NOMO-1 (cell line): ENCODE measurements around the gene ACSS1.

Source experiments
- DNase-seq, 2 experiments: peaks; one replicate each; lab custom pipeline; 2025; ENCODE audit not compliant: unreplicated experiment in 2 of 2; lab: John Stamatoyannopoulos, UW

ACSS1 gene

DNA sequence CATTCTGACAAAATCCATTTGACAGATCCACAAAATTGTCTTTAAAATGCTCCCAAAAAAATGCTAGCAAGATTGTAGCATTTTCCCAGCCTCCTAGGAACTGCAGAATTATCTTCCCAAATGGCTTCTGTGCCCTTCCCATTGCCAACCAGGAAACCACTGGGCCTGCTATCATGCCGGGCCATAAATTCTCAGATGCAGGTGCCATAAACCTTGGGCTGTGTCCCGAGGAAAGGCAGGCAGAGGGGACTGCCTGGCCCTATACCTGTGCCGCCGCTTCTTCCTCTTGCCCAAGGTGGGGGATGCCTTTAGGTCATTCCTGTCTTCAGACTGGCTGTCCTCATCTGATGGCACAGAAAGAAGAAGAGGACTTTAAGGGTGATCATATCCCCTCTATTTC, 21.2 kb upstream of the ACSS1 start:
- DNase-seq: no peak

DNA sequence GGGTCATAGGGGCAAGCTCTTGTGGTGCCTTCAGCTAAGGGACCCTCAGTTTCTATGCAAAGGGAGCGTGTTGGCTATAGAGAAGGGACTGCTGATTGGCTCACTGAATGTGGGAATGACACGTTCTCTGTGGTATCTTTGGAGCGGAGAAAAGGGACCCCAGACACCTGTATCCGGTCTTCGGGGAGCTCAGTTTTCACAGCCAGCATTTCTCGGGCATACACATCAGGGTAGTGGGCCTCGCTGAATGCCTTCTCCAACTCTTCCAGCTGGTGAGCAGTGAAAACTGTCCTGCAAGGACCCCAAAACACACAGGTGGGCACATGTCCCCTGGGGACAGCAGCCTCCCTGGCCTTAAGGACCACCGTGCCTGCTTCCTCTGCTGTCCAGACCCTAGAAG, 20.7 kb upstream of the ACSS1 start:
- DNase-seq: no peak

DNA sequence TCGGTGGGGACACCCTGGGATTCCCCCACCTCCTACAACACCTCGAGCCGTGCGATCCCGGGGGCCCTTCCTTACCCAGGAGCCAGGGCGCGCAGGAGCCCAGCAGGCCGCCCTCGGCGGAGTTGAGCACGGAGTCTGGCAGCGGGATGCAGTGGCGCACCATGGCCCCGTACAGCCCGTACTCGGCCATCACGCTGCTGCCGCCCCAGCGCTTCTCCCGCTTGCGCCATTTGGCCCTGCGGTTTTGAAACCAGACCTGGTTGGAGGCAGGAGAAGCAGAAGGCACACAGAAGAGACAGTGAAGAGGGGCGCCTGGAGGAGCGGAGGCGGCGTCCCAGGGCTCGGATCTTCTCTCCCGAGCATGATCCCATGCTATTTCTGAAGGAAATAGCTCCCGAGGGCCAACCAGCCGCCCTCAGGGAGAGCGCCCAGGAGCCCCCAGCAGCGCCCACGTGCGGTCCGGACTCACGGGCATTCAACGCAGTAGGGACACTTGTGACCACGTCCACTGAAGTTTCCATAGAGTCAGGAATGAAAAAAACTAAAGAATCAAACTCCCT, 19.8 kb upstream of the ACSS1 start:
- DNase-seq: peak; percentile 62 to 66

DNA sequence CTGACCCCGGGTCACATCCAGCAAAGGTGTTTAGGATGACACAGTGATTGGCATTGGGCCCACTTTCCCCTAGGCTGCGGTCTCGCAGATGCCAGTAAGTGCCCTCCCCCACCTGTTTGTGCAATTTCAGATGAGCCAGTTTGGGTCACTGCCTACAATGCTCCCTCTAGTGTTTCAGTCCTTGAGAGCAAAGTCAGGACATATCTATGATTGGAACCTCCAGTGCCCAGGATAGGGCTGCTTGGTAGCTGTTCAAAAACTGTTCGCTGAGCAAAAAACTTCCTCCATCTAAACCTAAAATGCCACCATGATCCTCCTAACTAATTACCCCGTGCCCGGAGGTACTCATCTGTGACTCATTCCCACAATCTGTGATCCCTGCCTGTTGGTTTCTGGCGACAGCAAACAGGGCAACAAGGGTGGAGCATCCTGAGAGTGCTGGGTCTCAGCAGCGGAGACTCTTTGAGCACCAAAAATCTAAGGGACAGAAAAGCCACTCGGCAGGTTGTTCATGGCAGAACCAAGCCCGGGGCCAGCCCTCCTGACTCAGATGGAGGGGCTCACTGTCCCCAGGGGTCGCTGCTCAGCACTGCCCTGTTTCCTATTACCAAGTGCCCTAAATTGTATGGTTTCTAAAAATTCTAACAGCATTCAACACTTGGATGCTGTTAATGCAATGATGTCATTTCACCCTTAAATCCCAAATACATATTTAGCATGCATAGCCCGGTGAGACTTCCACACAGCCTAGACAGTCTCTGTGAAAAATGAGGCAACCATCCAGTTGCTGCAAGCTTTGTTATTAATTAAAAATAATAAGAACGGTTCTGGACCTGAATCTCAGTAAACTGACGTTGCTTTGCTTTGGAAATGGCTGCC, 19.0 kb upstream of the ACSS1 start:
- peak in 1 of 2 experiments; percentile 4 for DNase-seq

DNA sequence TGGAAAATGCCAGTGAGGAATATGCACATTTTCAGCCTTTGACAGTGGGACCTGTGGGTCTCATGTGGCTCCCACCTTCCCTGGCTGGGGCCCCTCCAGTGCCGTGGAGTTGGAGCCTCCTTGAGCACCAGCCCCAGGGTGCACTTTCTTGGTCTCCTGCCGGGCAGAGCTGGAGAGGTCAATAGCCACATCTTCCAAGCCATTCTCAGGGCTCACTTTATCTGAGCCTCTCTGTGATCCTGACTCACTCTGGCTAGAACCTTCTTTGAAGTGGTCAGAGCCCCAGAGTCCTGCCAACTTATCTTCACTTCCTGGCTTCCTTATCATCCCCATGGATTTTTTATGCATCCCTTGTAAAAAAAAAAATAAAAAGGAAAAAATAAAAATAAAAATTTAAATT, 18.3 kb upstream of the ACSS1 start:
- DNase-seq: no peak

DNA sequence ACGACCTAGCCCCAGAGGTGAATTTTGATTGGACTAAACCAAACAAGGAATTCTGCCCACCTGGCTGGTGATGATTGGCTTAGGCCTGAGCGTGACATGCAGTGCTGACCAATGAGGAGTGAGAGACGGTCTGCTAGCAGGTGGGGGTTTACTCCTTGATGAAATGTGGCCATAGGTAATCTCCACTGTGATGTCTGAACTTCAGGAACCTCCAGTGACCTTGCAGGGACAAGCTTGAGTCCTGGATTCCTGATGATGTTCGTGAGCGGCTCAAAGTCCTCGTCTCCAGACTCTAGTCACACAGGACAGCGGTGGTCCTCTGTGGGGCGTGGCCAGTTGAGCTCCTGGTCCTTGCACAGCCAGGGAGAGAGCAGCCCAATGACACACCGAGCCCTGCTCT, 15.6 kb upstream of the ACSS1 start:
- DNase-seq: no peak

DNA sequence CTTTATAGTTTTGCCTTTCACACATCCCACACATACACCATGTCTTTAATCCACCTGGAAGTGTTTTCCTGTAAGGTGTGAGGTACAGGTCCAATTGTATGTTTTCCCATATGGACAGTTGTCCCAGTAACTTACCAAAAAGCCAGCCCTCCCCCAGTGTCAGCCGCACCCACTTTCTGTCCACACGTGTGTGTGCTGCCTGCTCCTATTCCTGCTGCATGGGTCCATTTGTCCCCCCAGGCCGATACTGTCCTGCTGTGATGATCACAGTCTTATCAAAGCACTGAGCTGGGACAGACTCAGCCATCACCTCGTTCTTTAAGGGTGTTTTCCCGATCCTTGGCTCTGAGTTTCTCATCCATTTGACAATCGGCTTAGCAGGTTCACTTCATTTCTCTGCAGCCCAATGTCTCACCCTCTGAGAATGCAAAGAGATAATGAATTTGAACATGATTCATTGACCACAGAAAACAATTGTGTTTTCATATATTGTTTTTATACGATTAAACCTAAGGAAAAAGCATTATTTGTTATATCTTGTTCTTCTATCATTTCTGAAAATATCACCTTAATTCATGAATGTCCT, 14.4 kb upstream of the ACSS1 start:
- DNase-seq: no peak

DNA sequence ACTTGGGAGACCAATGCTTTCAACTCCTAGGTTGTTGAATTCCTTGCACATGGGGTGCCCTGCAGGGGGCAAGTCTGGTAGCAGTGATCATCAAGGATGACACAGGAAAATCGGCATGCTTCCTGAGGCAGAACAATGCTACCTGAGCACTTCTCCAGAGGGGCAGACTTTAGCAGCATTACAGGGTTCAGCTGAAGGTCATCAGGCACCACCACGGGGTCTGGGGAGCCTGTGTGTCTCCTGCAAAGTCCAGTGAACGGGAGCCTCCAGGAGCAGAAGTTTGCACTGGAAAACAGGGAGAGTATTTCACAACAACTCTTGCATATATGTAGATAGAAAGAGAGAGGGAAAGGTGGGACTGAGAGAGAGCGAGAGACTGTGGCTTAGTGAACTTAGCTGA, 13.8 kb upstream of the ACSS1 start:
- DNase-seq: no peak

DNA sequence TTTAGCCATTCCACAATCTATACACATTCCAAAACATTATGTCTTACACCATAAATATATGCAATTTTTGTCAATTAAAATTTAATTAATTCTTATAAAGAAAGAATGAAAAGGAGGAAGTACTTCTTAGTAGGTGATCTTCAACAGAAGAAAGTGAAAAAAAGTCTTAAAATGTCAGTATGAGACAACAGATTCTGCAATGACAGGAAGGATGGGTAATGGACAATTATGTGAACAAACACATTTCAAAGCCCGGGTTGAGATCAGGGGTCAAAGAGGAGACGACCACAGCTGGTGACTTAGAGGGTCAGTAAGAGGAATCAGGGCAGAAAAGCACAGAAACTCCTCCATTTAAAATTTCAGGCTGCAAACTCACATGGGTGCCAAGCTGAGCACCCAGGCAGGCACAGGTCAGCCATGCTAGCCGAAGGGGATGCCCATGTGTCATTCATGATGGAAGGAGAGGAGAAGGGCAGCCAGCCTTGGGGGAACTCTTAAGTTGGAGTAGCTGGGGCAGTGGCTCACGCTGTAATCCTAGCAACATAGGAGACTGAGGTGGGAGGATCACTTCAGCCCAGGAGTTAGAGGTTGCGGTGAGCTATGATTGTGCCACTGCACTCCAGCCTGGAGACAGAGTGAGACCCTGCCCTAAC, 13.0 kb upstream of the ACSS1 start:
- no peak for DNase-seq

DNA sequence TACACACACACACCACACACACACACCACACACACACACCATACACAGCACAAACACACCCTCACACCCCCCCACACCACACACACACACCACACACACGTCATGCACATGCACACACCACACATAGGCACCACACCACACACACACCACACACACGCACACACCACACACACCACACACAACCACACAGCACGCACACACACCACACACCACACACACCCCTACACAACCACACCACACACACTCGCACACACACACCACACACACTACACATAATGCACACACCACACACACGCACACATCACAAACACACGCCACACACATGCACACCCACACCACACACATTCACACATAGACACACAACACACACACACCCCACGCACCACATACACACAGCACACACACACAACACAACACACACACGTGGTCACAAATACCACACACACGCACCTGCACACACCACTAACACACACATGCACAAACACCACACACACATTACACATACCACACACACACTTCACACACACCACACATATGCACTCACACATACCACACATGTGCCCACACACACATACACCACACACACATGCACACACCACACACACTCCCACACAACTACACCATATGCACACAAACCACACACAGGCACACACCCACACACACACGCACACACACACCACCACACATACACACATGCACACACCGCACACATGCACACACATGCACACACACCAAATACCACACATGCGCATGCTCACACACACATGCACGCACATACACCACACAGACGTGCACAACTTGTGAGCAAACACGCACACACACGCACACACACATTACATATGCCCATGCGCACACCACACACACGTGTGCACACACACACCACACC, 9.4 kb upstream of the ACSS1 start:
- DNase-seq: no peak

DNA sequence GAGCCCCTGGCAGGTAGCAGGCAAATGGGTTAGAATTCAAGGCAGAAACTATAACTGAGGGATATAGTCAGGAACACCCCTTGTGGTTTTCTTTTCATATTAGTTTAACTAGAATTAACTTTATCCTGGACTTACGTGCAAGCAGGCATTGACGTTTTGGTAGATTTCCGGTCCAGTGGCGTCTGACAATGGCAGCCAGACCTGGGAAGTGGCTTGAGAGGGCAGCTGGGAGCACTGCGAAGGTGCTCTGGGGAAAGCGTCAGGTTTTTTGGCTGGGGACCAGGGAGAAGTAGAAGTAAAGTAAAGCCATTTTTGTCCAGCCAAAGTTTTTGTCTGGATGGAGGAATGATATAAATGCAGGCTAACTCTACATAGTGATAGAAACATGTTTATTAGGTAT, 8.4 kb upstream of the ACSS1 start:
- no peak for DNase-seq

DNA sequence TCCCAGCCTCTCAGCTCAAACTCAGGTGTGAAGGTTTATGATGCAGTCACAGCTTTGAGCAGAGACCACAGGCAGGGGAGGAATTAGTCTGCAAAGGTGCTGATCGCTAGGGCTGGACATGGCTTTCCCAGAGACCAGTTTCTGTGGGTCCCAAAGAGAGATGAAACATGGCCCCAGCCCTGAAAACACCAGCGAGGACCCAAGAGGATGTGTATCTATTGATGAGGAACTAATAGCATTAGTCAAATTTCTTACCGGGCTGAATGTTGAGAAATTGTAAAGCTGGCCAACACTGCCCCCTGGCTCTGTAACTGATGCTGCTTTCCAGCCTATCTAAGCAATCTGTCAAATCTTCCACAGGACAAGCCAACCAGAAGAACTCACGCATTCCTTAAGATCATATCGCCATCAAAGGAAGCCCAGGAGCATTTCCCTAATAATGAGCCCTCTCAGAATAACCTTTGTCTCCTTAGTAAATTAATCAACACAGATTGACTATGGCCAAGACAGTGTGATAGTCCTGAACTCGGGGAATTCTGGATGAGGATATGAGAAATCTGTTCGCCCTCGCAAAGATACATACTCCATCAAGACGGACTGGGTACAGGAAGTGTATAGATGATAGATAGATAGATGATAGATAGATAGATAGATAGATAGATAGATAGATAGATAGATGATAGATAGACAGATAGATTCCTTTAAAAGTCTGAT, 7.8 kb upstream of the ACSS1 start:
- peak; percentile 22 to 50 for DNase-seq

DNA sequence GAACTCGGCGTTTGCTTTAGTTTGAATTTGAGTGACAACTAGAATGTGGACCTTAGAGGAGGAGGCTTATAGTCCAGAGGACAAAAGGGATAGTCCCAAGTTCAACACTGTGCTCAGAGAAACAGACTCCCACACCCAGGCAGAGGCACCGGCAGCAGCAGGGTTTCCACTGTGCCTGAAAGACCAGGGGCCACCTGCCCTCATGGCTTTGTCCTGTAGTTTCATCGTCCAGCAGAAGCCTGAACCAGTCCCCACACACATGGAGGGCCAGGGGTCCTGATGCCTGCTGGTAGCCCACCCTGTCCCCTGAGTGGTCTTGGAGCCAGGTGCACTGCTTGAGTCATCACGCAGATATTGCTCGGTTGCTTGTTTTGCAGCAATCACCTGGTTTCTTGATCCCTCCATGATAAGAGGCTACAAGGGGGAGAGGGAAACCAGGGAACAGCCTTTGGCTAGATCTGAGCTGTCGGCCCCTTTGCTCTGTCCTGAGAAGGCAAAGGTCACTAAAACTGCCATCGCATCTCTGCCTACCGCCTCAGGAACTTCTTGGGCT, 7.2 kb upstream of the ACSS1 start:
- no peak for DNase-seq

DNA sequence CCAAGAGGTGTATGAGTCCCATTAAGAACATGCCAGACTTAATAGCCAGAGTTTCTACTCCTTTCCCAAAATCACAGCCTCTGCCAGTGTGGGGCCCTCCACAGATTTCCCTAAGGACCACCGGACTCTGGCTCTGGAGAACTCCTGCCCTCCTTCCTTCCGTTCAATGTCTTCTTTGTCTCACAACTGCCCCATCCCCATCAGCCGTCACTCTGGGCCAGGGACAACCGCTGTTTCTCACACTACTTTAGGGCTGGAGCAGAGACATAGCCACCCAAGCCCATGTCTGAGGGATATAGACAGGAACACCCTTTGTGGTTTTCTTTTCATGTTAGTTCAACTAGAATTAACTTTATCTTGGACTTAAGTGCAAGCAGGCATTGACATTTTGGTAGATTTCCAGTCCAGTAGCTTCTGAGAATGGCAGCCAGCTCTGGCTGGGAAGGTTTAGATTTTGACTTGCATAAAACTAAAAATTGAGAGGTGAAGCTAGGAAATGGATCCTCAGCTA, 6.7 kb upstream of the ACSS1 start:
- DNase-seq: no peak

DNA sequence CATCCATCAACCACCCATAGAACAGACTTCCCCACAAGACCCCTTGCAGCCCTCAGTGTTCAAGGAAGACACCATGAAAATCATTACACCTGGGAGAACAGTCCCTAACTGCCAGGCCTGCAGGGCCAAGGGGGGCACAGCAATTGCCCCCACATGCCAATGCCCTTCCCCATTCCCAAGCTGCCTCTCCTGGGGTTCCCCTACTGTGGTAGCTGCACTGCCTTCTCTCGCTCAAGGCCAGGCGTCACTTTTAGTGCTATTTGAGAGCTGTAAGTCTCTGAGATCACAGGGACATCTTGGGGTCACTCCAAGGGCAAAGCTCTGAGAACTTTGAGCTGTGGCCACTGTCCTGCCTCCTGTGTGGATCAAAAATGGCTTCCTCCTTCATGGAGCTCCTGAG, 6.0 kb upstream of the ACSS1 start:
- DNase-seq: no peak

DNA sequence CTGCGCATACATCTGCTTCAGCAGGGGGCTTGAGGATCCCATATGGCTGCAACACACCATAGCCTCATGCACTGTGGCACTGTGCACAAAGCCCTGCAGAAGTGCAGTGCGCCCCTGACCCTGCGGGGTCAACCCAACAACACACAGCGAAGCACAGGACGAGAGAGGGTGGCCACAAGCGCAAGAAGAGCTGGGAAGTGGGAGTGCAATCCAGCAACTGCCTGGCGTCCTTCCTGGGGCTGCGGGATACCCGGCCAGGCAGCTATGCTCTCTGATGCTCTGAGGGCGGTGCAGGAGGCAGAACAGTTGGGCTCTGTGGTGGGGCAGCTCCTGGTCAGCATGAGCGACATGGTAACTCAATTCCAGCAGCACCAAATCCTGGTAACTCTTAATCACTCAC, 5.6 kb upstream of the ACSS1 start:
- no peak for DNase-seq

DNA sequence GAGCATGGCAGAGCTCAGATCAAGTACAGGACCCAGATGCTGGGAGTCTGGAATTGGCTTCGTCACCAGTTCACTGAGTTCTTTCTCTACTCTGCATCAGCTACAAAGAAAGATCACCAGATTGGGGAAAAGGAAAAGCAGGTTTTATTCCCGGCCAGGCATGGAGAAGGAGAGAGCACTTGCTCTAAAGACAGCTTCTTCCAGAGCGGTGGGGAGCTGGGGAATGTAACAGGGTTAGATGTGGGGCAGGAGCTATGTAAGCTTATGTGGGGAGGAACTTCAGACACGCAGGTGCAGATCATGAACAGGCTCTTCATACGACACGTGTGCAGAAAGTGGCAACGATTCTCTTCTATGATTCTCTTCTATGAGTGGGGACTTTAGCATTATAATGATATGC, 4.9 kb upstream of the ACSS1 start:
- DNase-seq: no peak

DNA sequence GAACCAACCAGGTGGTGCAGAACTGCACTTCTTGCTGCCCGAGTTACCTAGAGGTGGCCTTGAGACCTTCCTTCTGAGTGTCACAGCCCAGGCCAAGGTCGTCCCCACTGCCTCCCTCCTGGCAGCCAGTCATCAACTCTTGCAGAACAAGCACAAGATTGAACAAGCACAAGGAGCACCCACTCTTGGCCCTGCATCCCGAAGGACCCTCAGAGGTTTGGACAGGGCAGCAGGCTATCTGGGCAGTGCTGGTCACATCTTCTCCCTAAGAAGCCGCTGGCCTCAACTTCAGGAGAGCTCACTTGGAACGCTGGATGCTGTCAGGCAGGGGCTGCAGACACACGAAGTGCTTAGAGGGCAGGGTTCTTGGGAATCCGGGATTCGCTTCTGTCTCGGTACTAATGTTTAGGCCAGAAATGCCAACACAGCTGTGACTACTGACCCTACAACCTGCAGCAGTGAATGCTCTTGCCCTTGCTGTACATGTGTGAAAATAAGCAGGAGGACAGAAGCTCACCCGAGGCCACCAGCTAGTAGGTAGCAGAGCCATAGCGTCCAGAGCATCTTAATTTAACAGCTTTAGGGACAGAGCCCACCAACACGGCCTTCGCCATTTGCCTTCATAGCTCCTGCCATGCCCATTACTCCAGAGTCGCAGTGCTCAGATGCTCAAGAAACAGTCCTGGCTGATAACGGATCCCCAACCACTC, 4.0 kb upstream of the ACSS1 start:
- DNase-seq: no peak
